GM21825 (cell line): ENCODE data around the gene TMEM126A.

Experiments
- ATAC-seq: cut with Tn5 transposase; IDR thresholded peaks from one replicate; pipeline ENCODE4 v1.9.1; 2021; ENCODE audit warnings: mild to moderate bottlenecking, moderate library complexity; ENCODE audit not compliant: unreplicated experiment

Gene TMEM126A

GRCh38 chr11:85694385-85694980 is 46.7 kb downstream of the TMEM126A start:
- ATAC-seq = no peak

GRCh38 chr11:85695546-85695945 is 47.8 kb downstream of the TMEM126A start:
- ATAC-seq = no peak

- ATAC-seq = no peak
Observed at GRCh38 chr11:85697747-85698146, 50.0 kb downstream of the TMEM126A start.

GRCh38 chr11:85698195-85698594 is 50.4 kb downstream of the TMEM126A start:
- ATAC-seq = no peak

- peak; percentile 90 for ATAC-seq
Observed at GRCh38 chr11:85699957-85700741, 52.4 kb downstream of the TMEM126A start.

- no peak for ATAC-seq
Observed at GRCh38 chr11:85704967-85705366, 57.2 kb downstream of the TMEM126A start.

- no peak for ATAC-seq
Observed at GRCh38 chr11:85705800-85706199, 58.0 kb downstream of the TMEM126A start.
